GM19467 (cell line): ENCODE measurements around the gene GOLGB1.
"Not testable (repeated sequence)": the region's sequence is repeated elsewhere in the genome, so short reads cannot be mapped to it uniquely, and the experiment has no call there.

Source experiments
- ATAC-seq: cut with Tn5 transposase; IDR thresholded peaks from one replicate; pipeline ENCODE4 v1.9.1; 2021; ENCODE audit warnings: mild to moderate bottlenecking, moderate library complexity; ENCODE audit not compliant: unreplicated experiment

GOLGB1 gene

GRCh38 chr3:121690777-121691405 lies 58.6 kb downstream of the GOLGB1 start:
- ATAC-seq, result peak; percentile 69

GRCh38 chr3:121688747-121689146 lies 60.8 kb downstream of the GOLGB1 start:
- ATAC-seq, result not testable (repeated sequence)

- no peak for ATAC-seq
These were observed 67.7 kb downstream of the GOLGB1 start for GRCh38 chr3:121681792-121682191.

GRCh38 chr3:121677141-121677540 lies 72.4 kb downstream of the GOLGB1 start:
- no peak for ATAC-seq

GRCh38 chr3:121670676-121671075 lies 78.9 kb downstream of the GOLGB1 start:
- ATAC-seq, result no peak

GRCh38 chr3:121667333-121667732 lies 82.2 kb downstream of the GOLGB1 start:
- ATAC-seq, result no peak

- no peak for ATAC-seq
These were observed 84.1 kb downstream of the GOLGB1 start for GRCh38 chr3:121665488-121665887.

- ATAC-seq, result no peak
These were observed 86.2 kb downstream of the GOLGB1 start for GRCh38 chr3:121663171-121663847.

- no peak for ATAC-seq
These were observed 86.8 kb downstream of the GOLGB1 start for GRCh38 chr3:121662742-121663141.

GRCh38 chr3:121661376-121661775 lies 88.2 kb downstream of the GOLGB1 start:
- ATAC-seq, result no peak

- ATAC-seq, result peak; percentile 85
These were observed 89.0 kb downstream of the GOLGB1 start, which contains the start of gene HCLS1 for GRCh38 chr3:121660356-121661171. Gene HCLS1 (minus strand): TSS chr3:121660903. CDS start chr3:121658347, 2,556 bp downstream.

- no peak for ATAC-seq
These were observed 90.0 kb downstream of the GOLGB1 start for GRCh38 chr3:121659586-121659985.

- no peak for ATAC-seq
These were observed 90.7 kb downstream of the GOLGB1 start for GRCh38 chr3:121658716-121659435.

- ATAC-seq, result no peak
These were observed 94.8 kb downstream of the GOLGB1 start for GRCh38 chr3:121654493-121655385.

- no peak for ATAC-seq
These were observed 97.9 kb downstream of the GOLGB1 start for GRCh38 chr3:121651684-121652083.

- ATAC-seq, result no peak
These were observed 99.9 kb downstream of the GOLGB1 start for GRCh38 chr3:121649645-121650044.

- ATAC-seq, result no peak
These were observed 101.2 kb downstream of the GOLGB1 start for GRCh38 chr3:121648219-121648958.

- no peak for ATAC-seq
These were observed 104.5 kb downstream of the GOLGB1 start for GRCh38 chr3:121645054-121645453.

- ATAC-seq, result no peak
These were observed 106.8 kb downstream of the GOLGB1 start for GRCh38 chr3:121642601-121643314.
